Activated CD4-positive, alpha-beta memory T cell treated with anti-CD3 and anti-CD28 coated beads for 36 hours (primary cell): ENCODE results near the gene LPCAT2. TPM values are rescaled to one million over a fixed set of nuclear protein-coding genes. Genes with fewer than 3 reads are reported as not detected.

Experiments used
- CTCF ChIA-PET: fragments of 350-600 bp; sonication (Branson Sonifier 250); formaldehyde crosslinking; loops from one replicate; lab custom pipeline; 2021; ENCODE audit warnings: antibody characterized with exemption, inconsistent platforms; lab: Charles Lee
- POLR2A ChIA-PET: fragments of 350-600 bp; sonication (Branson Sonifier 250); formaldehyde crosslinking; loops from one replicate; lab custom pipeline; 2021; ENCODE audit warnings: antibody characterized with exemption; lab: Charles Lee
- DNase-seq: peaks from one replicate; pipeline ENCODE4 v3.0.0-alpha.2; 2020
- H3K27ac Mint-ChIP-seq: one replicate; pipeline ENCODE4 v1.8.0; 2021; ENCODE audit warnings: mixed read lengths
- H3K27me3 Mint-ChIP-seq: one replicate; pipeline ENCODE4 v1.8.0; 2021; ENCODE audit warnings: mixed read lengths
- H3K36me3 Mint-ChIP-seq: one replicate; pipeline ENCODE4 v1.8.0; 2021; ENCODE audit warnings: mixed read lengths
- H3K4me1 Mint-ChIP-seq: one replicate; pipeline ENCODE4 v1.8.0; 2021; ENCODE audit warnings: low read depth, mixed read lengths
- H3K4me3 Mint-ChIP-seq: one replicate; pipeline ENCODE4 v1.8.0; 2021; ENCODE audit warnings: mild to moderate bottlenecking, mixed read lengths
- H3K9me3 Mint-ChIP-seq: one replicate; pipeline ENCODE4 v1.8.0; 2021; ENCODE audit warnings: mixed read lengths
- intact Hi-C: fragments of 100-400 bp; cut with micrococcal nuclease; formaldehyde crosslinking; loops from one replicate; pipeline ENCODE4 v1.15.1; 2023
- total RNA-seq, 2 experiments: library from RNA; stranded (reverse); gene quantifications; one replicate each; pipeline ENCODE4 v1.2.3, GENCODE V29; 2021

The LPCAT2 gene
- total RNA-seq, 2 experiments from 2014 or later = 0.12 to 0.40 TPM

- ChIA-PET CTCF (interaction anchor here (1.8 kb wide), 1 partner anchor 75 kb away, joined by 7 read pairs; no protein-coding TSS in a partner anchor), POLR2A (no interaction called here)
- intact Hi-C loops = no loop called here
- H3K4me1 Mint-ChIP-seq = no peaks in the 10 kb centered on the region
- no peaks in the 10 kb centered on the region for H3K9me3 Mint-ChIP-seq
- no peak for DNase-seq
- no peak overlapping the region for H3K4me3 Mint-ChIP-seq
- no peaks in the 10 kb centered on the region for H3K27me3 Mint-ChIP-seq
- H3K27ac Mint-ChIP-seq = no peak overlapping the region
- H3K36me3 Mint-ChIP-seq = no peaks in the 10 kb centered on the region
These were observed 31.3 kb downstream of the LPCAT2 start for GRCh38 chr16:55540221-55540620.

GRCh38 chr16:55542459-55543082 is 33.7 kb downstream of the LPCAT2 start:
- DNase-seq = no peak
- no peak overlapping the region for H3K4me3 Mint-ChIP-seq
- intact Hi-C loops = loop anchor here (1.0 kb wide), 1 partner anchor 77 kb away; no protein-coding TSS in a partner anchor
- peaks cover 2% of the 10 kb centered on the region for H3K27me3 Mint-ChIP-seq
- CTCF ChIA-PET = no interaction called here
- no peaks in the 10 kb centered on the region for H3K4me1 Mint-ChIP-seq
- no peak overlapping the region for H3K27ac Mint-ChIP-seq
- POLR2A ChIA-PET = no interaction called here
- no peaks in the 10 kb centered on the region for H3K9me3 Mint-ChIP-seq
- H3K36me3 Mint-ChIP-seq = no peaks in the 10 kb centered on the region

GRCh38 chr16:55543472-55543871 is 34.6 kb downstream of the LPCAT2 start:
- H3K9me3 Mint-ChIP-seq = no peaks in the 10 kb centered on the region
- H3K4me3 Mint-ChIP-seq = no peak overlapping the region
- DNase-seq = no peak
- no peak overlapping the region for H3K27ac Mint-ChIP-seq
- CTCF ChIA-PET = interaction anchor here (0.6 to 2.5 kb wide), 5 partner anchors 22 to 79 kb away, joined by 3 to 37 read pairs (median 4); no protein-coding TSS in a partner anchor
- POLR2A ChIA-PET = no interaction called here
- H3K36me3 Mint-ChIP-seq = no peaks in the 10 kb centered on the region
- H3K4me1 Mint-ChIP-seq = no peaks in the 10 kb centered on the region
- peaks cover 2% of the 10 kb centered on the region for H3K27me3 Mint-ChIP-seq
- intact Hi-C loops = loop anchor here (1.0 kb wide), 1 partner anchor 78 kb away; no protein-coding TSS in a partner anchor

GRCh38 chr16:55552621-55553020 is 43.7 kb downstream of the LPCAT2 start:
- ChIA-PET CTCF (no interaction called here), POLR2A (no interaction called here)
- Mint-ChIP-seq H3K9me3 (no peaks in the 10 kb centered on the region), H3K4me1 (no peaks in the 10 kb centered on the region), H3K27me3 (peaks cover 6% of the 10 kb centered on the region), H3K4me3 (no peak overlapping the region), H3K36me3 (no peaks in the 10 kb centered on the region), H3K27ac (no peak overlapping the region)
- intact Hi-C loops = no loop called here
- DNase-seq = no peak

- Mint-ChIP-seq H3K36me3 (no peaks in the 10 kb centered on the region), H3K4me3 (no peak overlapping the region), H3K27me3 (peaks cover 6% of the 10 kb centered on the region), H3K4me1 (no peaks in the 10 kb centered on the region), H3K9me3 (no peaks in the 10 kb centered on the region), H3K27ac (no peak overlapping the region)
- DNase-seq = no peak
- CTCF ChIA-PET = no interaction called here
- POLR2A ChIA-PET = no interaction called here
- intact Hi-C loops = no loop called here
These were observed 46.6 kb downstream of the LPCAT2 start for GRCh38 chr16:55555436-55555835.

- no peaks in the 10 kb centered on the region for H3K36me3 Mint-ChIP-seq
- peaks cover 6% of the 10 kb centered on the region for H3K27me3 Mint-ChIP-seq
- no peak overlapping the region for H3K27ac Mint-ChIP-seq
- intact Hi-C loops = no loop called here
- no peak overlapping the region for H3K4me3 Mint-ChIP-seq
- ChIA-PET POLR2A (no interaction called here), CTCF (interaction anchor here (0.6 to 2.4 kb wide), 2 partner anchors 10 to 93 kb away, joined by 3 to 5 read pairs; no protein-coding TSS in a partner anchor)
- no peaks in the 10 kb centered on the region for H3K9me3 Mint-ChIP-seq
- DNase-seq = no peak
- no peaks in the 10 kb centered on the region for H3K4me1 Mint-ChIP-seq
These were observed 48.3 kb downstream of the LPCAT2 start for GRCh38 chr16:55557186-55557585.

GRCh38 chr16:55559233-55559632 is 50.4 kb downstream of the LPCAT2 start:
- no peaks in the 10 kb centered on the region for H3K9me3 Mint-ChIP-seq
- CTCF ChIA-PET = interaction anchor here (2.4 kb wide), 1 partner anchor 95 kb away, joined by 5 read pairs; no protein-coding TSS in a partner anchor

GRCh38 chr16:55559933-55560516 is 51.2 kb downstream of the LPCAT2 start:
- H3K27me3 Mint-ChIP-seq = peaks cover 19% of the 10 kb centered on the region
- no peak overlapping the region for H3K4me3 Mint-ChIP-seq
- H3K4me1 Mint-ChIP-seq = no peaks in the 10 kb centered on the region
- DNase-seq = no peak
- ChIA-PET POLR2A (no interaction called here), CTCF (no interaction called here)
- H3K36me3 Mint-ChIP-seq = no peaks in the 10 kb centered on the region
- no peak overlapping the region for H3K27ac Mint-ChIP-seq
- intact Hi-C loops = no loop called here
- no peaks in the 10 kb centered on the region for H3K9me3 Mint-ChIP-seq

More at GRCh38 chr16:55559233-55559632, 50.4 kb downstream of the LPCAT2 start:
- intact Hi-C loops = no loop called here
- POLR2A ChIA-PET = no interaction called here
- Mint-ChIP-seq H3K27me3 (peaks cover 14% of the 10 kb centered on the region), H3K4me1 (no peaks in the 10 kb centered on the region), H3K4me3 (no peak overlapping the region), H3K36me3 (no peaks in the 10 kb centered on the region), H3K27ac (no peak overlapping the region)
- no peak for DNase-seq

- CTCF ChIA-PET = no interaction called here
- Mint-ChIP-seq H3K4me1 (no peaks in the 10 kb centered on the region), H3K4me3 (no peak overlapping the region), H3K36me3 (no peaks in the 10 kb centered on the region), H3K27me3 (peaks cover 19% of the 10 kb centered on the region), H3K27ac (no peak overlapping the region), H3K9me3 (no peaks in the 10 kb centered on the region)
- intact Hi-C loops = no loop called here
- POLR2A ChIA-PET = no interaction called here
- DNase-seq = no peak
These were observed 52.5 kb downstream of the LPCAT2 start for GRCh38 chr16:55561319-55561848.

GRCh38 chr16:55562936-55563335 is 54.1 kb downstream of the LPCAT2 start:
- intact Hi-C loops = no loop called here
- Mint-ChIP-seq H3K27me3 (peaks cover 15% of the 10 kb centered on the region), H3K36me3 (no peaks in the 10 kb centered on the region), H3K27ac (no peak overlapping the region), H3K4me3 (no peak overlapping the region), H3K9me3 (no peaks in the 10 kb centered on the region), H3K4me1 (no peaks in the 10 kb centered on the region)
- no peak for DNase-seq
- ChIA-PET CTCF (no interaction called here), POLR2A (no interaction called here)

- no peak for DNase-seq
- Mint-ChIP-seq H3K36me3 (no peaks in the 10 kb centered on the region), H3K4me3 (no peak overlapping the region), H3K27ac (no peak overlapping the region), H3K27me3 (peaks cover 15% of the 10 kb centered on the region), H3K9me3 (no peaks in the 10 kb centered on the region), H3K4me1 (no peaks in the 10 kb centered on the region)
- ChIA-PET CTCF (no interaction called here), POLR2A (no interaction called here)
- intact Hi-C loops = no loop called here
These were observed 54.9 kb downstream of the LPCAT2 start for GRCh38 chr16:55563797-55564196.

- Mint-ChIP-seq H3K36me3 (no peaks in the 10 kb centered on the region), H3K4me3 (no peak overlapping the region), H3K9me3 (no peaks in the 10 kb centered on the region), H3K4me1 (no peaks in the 10 kb centered on the region), H3K27me3 (peaks cover 15% of the 10 kb centered on the region), H3K27ac (no peak overlapping the region)
- intact Hi-C loops = no loop called here
- POLR2A ChIA-PET = no interaction called here
- no peak for DNase-seq
- CTCF ChIA-PET = interaction anchor here (0.9 kb wide), 1 partner anchor 21 kb away, joined by 4 read pairs; no protein-coding TSS in a partner anchor
These were observed 56.2 kb downstream of the LPCAT2 start for GRCh38 chr16:55565086-55565485.
